HG03095 (cell line): ENCODE data around the gene WNT9A.

Source experiments
- ATAC-seq: cut with Tn5 transposase; IDR thresholded peaks from one replicate; pipeline ENCODE4 v1.9.1; 2021; ENCODE audit warnings: moderate library complexity; ENCODE audit not compliant: unreplicated experiment

Gene WNT9A

DNA sequence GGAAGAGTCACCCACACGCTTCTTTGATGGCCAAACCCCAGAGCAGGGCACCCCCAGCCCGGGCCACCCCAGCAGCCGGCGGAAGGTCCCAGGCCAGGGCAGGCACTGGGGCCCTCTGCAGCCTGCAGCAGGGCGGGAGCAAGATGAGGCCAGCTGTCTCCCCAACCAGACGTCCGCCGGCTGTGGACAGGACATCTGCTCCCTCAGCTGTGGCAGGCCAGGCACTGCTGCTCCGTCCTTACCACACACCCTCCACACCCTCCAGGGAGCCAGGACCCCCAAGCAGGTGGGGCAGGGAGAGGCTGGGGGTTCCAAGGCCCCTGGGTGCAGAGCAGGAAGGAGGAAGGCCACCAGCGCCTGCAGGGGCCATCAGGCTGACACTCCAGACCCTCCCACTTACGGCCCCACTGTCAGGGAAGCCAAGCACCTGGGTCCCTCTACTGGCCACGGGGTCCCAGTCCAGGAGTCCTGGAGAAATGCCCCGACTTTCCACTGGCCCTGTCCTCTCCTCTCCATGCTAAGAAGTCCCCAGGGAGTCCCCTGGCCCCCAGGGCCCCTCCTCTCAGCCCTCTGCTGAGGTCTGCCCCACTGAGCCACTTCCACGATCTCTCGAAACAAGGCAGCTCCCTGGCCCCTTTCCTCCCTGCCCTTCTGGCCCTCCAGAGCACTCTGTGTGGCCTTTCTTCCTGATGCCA, 5.6 kb downstream of the WNT9A start:
- no peak for ATAC-seq

DNA sequence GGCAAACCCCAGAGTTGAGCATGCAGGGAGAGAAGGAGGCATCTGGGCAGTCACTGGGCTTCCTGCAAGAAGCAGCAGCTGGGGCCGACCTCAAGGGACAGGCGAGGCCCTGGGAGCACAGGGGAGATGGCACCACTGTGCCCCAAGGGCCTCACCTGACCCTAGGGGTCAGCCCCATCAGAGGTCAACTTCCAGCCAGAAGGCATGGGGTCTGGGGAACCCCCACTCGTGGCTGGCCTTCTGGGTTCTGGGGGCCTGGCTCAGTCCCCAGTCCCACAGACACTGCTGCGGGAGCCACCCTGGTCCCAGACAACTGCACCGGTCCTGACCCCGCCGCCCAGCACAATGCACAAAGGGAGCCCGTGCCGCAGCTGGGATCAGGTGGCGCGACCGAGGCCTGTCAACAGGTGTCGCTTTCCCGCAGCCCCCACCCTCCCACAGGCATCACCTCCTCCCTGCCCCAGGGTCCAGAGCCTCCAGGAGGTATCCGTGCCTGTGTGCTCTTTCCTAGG, 6.2 kb downstream of the WNT9A start:
- ATAC-seq, result no peak

DNA sequence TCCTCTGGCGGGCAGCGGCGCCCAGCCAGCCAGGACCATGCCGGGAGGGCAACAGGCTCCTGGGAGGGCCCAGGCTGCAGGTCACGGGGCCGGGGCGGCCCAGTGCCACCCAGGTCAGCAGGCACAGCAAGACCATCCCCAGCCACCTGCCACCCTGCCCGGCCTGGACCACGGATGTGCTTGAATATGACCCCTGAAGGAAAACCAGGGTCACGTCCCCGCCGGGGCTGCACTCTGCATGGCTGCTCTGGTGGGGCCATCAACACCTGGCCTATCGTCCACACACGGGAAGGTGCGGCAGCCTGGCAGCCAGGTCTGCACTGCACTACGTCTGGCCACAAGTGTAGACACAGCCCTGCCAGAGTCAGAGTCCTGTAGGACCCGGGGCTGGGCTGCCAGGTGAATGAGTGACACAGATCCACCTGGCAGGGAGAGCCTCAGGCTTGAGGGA, 6.9 kb downstream of the WNT9A start:
- ATAC-seq, result no peak

DNA sequence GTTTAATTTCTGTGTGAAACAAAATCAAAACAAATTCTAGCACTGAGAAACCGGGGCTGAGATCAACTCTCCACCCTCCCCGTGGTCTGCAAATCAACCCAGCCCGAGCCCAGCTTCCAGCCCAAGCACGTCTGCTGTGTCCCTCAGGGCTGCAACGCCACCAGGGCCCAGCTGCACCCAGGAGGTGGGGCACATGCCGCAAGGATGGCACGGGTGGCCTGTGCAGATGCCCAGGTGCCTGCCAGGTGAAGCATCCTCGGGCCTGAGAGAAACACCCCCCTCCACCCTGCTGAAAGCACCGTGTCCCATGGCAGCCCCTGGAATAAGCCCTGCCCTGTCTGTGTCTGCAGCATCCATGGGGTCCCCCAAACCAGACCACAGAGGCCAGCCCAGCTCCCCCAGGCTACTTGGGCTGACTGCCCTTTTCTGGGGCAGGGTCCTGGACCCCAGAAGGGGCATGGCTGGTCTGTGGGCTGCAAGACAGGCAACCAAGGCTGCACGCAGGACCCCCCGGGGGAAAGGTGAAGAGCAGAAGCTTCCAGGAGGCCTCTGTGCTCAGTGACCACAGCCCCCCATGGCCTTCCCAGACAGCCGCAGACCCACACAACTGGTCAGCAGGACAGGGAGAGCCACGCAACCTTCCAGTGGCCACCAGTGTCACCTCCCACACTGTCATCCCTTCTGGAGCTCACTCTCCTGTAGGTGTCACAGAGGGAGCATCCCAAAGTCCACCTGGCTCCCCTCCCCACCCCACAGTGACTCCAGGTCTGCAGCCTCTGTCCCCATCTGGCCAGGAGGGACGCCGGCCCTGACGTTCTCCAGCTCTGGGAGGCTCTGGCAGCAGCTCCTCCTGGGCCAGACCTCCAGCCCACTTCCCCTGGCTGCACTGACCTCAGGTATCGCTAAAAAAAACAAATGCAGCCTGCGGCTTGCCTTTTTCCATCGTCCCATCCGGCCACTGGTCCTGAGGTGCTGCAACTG, 7.7 kb downstream of the WNT9A start:
- no peak for ATAC-seq

DNA sequence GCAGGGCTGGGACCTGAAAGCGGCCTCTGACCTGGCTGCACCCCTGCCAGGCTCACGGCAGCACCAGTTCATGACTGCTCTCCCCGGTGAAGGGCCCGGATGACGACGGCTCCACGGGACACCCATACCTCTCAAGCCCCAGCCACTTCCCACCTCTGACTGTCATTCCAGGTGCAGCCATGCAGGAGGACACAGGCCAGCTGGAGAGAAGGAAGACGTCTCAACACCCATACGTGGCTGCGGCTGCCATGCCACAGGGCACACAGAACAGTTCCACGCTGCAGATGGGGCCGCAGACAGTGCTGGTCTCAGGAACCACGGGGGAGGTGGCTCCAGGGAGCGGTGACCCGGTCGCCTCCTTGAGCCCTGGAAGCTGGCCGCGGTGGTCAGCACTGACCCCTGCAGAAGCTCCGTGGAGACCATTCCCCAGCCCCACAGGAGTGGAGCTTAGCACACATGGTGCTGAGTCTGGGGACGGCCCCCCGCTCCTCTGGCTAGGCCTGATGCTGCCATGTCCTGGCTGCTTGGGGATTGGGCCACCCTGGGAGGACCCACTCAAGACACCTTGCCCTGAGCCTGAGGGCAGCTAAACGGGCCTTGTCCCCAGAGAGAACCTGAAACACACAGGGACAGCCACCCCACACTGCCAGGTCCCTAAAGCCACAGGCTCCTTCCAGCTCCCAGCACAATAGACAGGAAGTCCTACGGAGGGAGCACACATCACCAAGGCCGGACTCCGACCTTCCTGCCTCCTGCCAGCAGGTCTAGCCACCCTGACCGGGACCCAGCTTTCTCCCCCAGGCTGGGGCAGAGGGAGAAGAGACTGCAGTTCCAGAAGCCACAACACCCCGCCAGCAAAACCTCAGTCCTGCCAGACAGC, 8.6 kb downstream of the WNT9A start:
- ATAC-seq, result no peak

DNA sequence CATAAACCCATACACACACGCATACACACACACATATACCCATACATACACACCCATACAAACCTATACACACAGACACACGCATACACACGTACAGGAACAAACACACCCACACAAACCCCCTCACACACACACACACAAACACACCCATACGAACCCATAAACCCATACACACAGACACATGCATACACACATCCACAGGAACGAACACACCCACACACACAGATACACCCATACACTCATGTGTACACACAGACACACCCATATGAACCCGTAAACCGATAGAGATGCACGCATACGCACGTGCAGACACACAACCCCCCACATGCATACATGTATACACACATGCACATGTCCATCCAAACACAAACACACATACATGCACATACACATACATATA, 9.5 kb downstream of the WNT9A start:
- ATAC-seq, result no peak

DNA sequence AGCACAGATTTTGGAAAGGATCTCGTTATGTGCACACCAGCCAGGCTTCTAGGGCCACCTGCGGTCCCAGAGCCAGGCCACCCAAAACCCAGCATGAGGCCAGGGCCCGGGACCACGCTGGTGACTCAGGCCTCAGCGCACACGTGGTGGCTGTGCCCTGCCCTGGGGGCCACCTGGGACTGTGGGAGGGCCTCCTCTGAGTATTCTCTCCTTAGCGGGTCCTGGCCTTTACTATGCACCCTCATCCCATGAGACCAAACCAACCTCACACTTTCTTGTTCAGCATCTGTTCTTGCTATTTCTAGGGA, 9.9 kb downstream of the WNT9A start:
- ATAC-seq, result no peak

DNA sequence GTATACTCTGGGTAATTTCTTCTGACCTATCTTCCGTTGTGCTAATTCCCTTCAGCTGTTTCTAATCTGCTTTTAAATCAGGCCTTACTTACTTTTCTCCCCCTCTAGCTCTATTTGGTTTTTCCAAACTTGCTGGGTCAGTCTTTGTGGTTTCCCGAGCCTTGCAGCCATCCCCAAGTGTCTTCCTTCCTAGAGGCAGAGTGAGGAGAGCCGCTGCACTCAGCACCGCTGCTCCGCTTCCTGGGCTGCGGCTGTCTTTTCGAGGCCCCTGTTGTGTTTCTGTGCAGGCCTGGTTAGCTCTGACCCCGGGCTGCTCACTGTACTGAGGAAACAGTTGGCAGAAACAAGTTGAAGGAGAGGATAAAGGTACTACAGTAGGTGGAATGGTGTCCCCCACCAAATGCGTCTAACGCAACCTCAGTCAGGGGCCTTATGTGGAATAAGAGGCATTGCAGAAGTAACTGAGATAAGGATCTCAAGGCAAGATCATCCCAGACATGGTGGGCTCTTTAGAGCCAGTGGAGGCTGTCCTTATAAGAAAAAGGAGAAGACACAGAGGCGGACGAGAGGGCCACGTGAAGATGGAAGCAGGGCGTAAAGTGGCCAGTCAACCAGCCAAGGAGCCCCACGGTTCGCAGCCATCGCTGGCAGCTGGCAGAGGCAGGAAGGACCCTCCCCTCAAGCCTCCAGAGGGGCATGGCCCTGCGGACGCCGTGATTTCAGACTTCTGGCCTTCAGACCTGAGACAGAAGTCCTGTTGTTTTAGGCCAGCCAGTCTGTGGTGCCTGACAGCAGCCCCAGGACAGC, 10.5 kb downstream of the WNT9A start:
- no peak for ATAC-seq

DNA sequence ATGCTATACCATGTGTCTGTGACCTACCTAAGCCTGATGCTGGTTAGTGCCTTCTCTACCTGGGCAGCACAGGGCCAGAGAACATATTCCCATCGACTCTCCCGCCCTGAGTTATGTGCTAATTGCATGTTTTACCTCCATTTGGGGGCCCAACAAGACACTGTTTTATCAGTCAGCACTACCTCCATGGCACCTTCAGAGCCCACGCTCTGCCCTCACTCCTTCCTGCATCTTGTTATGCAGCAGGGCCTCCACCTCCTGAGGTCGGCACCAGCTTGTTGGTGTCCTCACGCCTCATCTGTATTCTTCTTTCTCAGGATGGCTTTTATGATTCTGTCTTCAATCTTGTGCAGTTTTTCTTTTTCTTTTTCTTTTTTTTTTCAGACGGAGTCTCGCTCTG, 11.9 kb downstream of the WNT9A start:
- ATAC-seq, result no peak

DNA sequence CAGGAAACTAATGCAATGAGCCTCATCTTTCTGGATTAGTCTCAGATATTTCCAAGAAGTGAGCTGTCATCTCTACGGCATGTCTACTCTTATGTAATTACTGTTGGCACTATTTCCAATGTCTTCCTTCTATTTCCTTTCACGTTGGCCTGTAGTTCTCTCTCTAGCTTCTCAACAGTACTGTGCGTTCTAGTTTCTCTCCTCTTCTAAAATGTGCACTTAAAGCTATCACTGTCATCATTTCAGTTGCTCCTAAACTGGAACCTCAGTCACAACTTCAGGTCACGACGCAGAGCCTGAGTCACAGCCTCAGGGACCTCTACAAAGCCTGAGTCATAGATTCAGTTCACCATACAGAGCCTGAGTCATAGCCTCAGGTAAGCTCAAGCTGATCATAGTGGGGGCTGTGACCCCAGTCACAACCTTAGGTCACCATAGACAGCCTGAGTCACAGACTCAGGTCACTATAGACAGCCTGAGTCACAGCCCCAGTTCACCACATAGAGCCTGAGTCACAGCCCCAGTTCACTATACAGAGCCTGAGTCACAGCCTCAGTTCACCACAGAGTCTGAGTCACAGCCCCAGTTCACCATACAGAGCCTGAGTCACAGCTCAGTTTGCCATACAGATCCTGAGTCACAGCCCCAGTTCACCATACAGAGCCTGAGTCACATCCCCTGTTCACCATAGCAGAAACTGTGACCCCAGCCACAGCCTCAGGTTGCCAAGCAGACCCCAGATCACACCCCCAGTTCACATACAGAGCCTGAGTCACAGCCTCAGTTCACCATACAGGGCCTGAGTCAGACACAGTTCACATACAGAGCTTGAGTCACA, 13.0 kb downstream of the WNT9A start:
- ATAC-seq, result no peak

DNA sequence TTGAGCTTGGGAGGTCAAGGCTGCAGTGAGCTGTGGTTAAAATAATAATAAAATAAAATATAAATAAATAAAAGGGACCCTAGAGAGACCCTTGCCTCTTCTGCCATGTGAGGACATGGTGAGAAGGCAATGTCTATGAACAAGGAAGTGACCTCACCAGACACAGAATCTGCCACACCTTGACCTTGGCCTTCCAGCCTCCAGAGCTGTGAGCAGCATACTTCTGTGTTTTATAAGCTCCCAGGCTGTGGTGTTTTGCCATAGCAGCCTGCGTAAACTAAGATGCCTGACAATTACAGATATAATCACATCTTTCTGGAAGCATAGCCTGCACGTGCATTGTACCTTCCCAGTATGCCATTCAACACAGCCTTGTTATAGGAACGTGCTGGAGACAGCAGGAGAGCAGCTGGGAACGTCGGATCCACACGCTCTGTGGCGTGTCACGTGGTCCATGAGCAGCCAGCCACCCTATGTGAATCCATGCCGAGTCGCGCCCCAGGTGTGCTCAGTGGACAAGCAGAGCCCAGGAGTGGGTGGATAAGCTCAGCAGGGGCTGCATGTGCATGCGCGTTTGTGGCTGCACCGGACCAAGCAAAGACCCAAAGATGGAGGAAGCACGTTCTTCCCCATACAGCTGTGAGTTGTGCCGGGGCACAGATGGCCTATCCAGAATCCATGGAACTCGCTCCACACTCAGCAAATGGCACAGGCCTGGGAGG, 17.8 kb downstream of the WNT9A start:
- ATAC-seq, result no peak

DNA sequence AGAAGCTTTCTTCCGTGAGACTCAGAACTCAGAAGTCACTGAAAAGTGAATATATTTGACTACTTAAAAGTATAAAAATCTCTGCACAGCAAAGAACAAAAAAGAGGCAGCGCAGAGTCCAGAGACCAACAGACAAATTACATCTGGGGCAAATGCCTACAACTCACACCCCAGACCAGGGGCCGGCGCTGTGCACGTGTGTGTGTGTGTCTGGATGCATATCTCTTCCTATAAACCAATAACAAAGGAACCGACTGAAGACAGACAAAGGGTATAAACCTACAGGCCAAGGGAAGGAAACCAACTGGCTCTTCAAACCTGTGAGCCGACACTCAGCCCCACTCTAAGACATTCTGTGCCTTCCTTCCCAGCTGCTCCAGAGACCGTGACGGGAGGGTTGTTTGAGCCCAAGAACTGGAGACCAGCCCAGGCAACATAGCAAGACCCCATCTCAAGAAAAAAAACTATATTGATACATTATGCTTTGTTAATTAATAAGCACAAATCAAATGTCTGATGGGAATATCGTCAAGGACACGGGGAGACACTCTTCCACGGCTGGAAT, 18.8 kb downstream of the WNT9A start:
- ATAC-seq, result no peak

DNA sequence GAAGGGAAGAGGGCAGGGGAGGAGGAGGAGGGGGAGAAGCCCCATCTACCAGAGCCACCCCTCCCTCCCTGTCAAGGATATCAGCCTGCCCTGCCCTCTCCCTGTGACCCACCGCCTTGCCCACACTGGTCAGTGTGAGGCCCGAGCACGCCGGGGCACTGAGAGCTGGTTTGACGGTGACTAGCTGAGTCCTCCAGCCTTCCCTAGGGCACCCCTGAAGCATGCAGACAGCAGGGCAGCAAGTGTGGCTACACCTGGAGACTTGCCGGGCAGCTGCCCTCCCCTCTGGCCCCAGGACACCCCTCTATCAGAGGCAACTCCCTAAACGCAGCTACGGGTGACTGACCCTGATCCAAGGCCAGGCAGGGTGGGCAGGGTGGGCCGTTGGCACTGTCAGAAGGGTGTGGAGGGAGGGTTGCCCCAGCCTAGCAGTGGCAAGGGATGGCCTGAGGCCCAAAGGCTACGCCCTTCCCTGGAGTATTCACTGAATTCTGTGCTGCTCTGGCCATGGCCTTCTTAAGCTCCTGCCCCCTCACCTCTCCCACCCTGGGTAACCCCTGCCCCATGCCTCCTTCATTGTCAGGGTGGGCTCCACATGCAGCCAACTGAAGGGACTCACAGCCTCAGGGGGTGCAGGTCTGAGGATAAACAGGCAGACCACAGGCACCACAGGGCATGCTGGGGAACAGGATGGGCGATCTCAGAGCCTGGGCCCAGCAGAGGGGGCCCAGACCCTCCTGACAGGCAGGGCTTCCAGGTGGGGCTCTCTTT, 19.6 kb downstream of the WNT9A start:
- ATAC-seq, result no peak

DNA sequence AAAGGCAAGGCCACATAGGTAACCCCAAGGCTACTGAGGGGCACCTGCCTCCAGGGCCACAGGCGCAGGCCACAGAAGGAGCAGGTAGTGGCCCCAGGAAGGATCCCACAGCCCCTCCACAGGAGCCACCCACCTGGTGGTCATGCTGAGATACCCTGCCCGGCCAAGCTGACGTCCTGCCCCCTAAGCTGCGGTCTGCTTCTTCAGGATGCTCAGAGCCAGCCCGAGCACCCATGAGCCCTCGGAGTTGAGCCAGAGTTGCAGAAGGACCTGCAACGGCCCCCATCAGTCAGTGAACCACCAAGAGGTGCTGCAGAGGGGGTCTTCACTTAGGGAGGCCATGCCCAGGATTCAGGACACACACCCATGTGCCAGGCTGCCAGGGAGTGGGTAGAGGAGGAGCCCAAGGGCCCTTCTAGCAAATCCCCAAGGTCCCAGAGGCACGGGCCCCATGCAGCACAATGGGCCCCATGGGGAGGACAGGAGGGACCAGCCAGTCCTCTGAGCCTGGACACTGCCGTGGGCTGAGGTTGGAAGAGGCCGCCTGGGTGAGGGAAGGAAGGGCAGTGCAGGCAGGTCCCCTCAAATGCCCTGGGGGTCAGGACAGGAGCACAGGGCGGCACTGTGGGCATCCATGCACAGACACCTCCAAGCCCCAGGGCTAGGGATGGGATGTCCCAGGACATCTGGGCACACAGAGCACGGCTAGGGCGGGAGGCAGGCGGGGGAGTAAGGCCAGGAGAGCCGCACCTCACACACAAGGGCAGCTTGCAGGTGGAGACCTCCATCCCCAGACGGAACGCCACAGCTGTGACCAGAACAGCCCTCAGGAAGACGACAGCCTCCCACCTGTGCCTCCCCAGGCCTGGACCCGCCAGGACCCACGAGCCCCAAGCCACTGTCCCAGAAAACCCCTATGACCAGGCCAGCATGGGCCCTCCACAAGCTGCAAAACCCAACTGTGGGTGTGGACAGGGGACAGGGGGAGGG, 20.5 kb downstream of the WNT9A start:
- ATAC-seq, result no peak

DNA sequence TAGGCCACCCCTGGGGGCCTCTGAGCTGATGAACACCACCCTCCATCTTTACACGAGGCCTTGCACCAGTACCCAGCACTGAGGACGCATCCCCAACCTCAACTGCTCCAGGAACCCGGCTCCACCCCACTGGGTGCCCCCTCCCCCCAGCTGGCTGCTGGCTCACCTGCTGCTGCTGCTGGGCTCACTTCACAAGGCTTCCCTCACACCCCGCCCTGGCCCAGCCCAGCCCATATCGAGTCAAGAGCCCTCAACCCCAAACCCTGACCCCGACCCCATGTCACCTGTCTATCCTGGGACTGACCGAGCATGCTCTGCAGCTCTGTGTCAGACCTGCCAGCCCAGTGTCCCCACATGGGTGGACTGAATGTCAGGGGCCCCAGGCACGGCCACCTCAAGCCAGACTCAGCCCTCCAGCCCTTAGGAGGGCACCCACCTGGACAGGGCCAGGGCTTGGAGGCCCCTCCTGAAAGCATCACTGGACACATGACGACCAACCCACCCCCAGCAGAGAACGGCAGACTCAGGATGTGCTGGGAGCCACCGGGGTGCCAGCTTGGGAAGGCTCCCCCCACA, 21.4 kb downstream of the WNT9A start:
- ATAC-seq, result no peak

DNA sequence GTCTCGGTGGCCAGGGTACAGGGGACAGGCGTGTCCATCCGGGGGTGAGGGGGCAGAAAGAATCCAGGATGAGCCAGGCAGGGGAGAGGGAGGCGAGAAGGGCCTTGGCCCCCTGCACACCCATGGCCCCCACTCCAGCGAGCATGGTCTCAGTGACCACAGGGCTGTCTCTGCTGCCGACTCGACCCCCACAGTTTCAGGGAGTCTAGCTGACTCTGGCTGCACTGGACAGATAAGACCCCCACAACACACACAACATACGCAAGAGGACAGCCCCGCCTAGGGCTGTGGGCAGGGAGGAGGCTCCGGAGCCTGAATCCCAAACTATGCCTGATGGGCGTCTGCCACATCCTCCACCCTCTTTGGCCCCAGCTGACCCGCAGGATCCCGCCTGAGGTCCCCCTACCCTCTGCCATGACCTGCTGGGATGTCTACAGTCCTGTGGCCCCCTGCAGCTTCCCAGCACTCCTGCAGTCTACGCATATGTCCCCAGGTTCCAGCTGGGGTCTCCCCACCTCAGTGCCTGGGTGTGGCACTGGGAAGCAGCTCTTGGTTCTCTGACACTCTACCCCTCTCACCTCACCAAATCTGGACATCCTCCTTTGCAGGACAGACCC, 22.0 kb downstream of the WNT9A start:
- ATAC-seq, result no peak
